GM18517 (cell line): Measurements from ENCODE around the gene GUCD1.
"Not testable (repeated sequence)": the region's sequence is repeated elsewhere in the genome, so short reads cannot be mapped to it uniquely, and the experiment has no call there.

Experiments used
- ATAC-seq: cut with Tn5 transposase; IDR thresholded peaks from one replicate; pipeline ENCODE4 v1.9.1; 2021; ENCODE audit warnings: mild to moderate bottlenecking, moderate library complexity; ENCODE audit not compliant: unreplicated experiment

Gene GUCD1

GRCh38 chr22:24566899-24567511 is 12.1 kb upstream of the GUCD1 start:
- ATAC-seq = no peak

GRCh38 chr22:24565077-24565476 is 10.1 kb upstream of the GUCD1 start:
- no peak for ATAC-seq

GRCh38 chr22:24564376-24565058 is 9.6 kb upstream of the GUCD1 start:
- no peak for ATAC-seq

- ATAC-seq = no peak
Measured at GRCh38 chr22:24563246-24563645, 8.3 kb upstream of the GUCD1 start.

DNA sequence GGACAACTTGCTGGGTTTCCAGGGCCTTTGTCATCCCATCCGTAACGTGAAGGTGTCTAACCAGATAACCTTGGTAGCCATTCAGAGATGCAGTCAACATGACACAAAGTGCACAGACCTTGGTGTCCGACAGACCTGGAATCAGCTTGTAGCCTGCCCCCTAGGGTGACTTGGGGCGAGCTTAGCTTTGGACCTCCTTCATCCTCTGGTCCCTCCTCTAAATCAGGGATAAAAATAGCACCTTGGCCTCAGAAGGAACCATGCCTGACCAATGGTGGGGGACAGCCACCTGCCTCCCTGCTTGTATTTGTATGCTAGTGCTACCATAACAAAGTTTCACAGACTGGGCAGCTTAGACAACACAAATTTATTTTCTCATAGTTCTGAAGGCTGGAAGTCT is 4.5 kb upstream of the GUCD1 start:
- no peak for ATAC-seq

DNA sequence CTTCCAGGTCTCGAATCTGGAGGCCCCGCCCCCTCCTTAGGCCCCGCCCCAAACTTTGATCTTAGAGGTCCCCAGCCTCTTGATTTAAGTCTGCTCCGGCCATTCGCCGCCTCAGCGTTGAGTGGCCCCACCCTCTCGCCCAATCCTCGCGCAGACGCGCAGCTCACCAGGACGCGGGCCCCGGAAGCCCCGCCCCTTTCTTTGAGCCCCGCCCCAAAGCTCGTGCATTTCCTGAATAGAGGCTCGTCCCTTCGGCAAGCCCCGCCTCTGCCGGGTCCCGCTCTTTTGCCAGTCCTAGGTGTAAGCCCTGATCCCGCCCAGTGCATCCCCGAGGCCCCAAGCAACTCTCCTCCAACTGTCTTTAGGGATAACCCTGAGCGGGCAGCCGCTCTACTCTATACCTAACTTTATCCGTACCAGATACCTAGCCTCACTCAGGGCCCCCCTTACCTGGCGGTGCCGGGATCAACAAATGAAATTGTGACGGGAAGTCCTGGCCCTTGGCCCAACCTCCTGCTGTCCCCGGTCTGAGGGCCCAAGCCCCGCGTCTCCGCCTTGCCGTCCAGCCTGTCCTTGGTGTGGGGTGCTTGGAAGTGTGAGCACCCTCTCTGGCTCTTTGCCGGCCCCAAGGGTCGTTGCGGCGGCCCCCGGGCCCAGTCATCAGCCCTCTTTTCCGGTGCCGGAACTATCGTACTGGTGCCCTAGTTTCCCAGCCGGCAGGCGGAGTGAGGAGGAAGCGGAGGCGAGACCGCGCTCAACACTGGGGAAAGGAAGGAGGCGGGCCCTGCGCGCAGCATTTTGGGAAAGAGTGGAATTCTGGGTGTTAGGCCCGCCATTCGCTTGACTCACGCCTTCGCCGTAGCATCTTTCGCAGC is 464 bp upstream of the GUCD1 start, which contains the start of gene SNRPD3:
SNRPD3 (plus strand) TSS at position 835 of the 875 bp plus-strand sequence. CDS start 1,676 bp downstream, outside the sequence.
- peak; percentile 64 for ATAC-seq

DNA sequence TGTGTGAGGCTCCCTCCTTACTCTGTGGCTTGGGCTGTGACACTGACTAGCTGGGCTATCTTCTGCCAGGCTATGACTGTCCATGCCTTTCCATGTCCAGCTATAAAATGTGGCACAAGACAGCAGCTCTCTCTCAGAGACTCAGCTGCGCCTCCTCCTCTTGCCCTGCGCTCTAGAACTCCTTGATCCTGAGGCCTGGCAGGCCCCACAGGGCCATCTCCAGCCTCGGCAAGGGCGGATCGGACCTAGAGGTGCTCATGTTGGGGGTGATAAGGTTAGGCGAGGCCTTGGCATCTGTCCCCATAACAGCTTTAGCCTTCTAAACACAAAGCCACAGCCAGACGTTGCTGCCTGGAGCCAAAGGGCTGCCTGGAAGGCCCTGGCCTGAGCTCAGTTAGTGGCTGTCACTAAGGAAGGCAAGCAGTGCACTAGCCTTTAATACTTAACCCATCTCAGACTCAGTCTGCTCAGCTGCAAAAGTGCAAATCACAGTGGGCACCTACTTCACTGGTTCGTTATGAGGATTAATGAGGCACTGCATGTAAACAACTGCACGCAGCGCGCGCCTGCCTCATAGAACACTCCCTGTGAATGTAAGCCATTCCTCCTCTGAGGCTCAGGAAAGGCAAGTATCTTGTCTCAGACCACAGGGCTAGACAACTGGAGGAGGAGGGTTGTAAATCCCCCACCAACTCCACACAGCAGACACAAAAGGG is 1.2 kb downstream of the GUCD1 start:
- ATAC-seq = no peak

DNA sequence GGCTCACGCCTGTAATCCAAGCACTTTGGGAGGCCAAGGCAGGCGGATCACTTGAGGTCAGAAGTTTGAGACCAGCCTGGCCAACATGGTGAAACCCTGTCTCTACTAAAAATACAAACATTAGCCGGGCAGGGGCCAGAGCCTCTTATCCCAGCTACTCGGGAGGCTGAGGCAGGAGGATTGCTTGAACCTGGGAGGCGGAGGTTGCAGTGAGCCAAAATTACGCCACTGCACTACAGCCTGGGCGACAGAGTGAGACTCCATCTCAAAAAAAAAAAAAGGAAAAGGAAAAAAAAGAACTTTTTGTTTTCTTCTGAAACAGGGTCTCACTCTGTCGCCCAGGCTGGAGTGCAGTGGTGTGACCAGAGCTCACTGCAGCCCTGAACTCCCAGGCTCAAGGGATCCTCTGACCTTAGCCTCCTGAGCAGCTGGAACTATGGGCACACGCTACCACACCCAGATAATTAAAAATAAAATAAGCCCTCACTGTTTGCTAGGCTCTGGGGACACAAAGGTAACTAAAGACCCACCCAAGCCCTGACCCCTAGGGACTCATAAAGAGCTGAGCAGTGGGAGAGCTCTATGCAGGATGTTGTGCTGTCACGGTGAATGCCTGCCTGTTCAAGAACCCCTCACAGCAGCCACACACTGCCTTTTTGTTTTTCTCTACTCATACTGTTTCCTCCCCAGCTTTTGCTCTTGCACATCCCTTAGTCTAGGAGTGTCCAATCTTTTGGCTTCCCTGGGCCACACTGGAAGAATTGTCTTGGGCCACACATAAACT is 2.2 kb downstream of the GUCD1 start:
- ATAC-seq = not testable (repeated sequence)

DNA sequence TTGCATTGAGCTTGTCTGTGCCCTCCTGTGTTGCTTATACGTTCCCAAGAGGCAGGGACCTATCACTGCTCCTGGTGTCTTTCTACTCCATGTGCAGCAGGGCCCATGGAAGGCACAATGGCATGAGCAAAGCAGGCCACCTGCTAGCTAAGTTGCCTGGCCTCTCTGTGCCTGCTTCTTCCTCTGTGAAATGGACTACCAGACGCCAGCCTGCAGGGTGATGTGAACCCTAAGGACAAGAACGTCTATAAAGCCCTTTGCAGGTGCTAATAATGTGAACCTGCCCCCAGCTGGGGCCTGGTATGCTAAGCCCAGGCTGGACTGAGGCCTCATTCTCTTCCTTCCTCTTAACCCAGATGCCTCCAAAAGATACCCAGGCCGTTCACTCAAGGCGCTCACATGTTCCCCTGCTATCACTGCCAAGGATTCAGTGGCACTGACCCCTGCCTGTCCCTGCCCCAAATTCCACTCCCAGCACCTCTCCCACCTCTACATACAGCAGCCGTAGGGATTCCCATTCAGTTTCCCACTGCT is 4.0 kb downstream of the GUCD1 start:
- ATAC-seq = no peak

- no peak for ATAC-seq
Measured at GRCh38 chr22:24550028-24550901, 4.7 kb downstream of the GUCD1 start.

DNA sequence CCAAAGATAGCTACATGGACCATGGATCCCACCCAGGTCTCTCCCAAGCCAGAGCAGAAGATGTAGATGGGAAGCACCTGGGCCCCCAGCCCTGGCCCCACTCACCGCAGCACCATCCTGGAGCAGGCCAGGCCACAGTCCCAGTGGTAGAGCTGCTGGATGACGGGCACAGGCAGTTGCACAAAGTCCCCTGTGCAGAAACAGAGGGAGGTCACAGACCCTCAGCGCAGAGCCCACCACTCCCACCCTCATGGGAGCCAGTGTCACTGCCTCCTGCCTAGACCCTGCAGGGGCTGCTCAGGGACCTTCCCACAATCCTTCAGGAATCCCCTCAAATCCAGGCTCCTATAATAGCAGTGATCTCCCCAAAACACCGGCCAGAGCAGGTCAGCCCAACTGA is 6.1 kb downstream of the GUCD1 start:
- ATAC-seq = no peak

GRCh38 chr22:24543679-24544243 is 11.2 kb downstream of the GUCD1 start:
- no peak for ATAC-seq

GRCh38 chr22:24543185-24543601 is 11.7 kb downstream of the GUCD1 start:
- no peak for ATAC-seq

DNA sequence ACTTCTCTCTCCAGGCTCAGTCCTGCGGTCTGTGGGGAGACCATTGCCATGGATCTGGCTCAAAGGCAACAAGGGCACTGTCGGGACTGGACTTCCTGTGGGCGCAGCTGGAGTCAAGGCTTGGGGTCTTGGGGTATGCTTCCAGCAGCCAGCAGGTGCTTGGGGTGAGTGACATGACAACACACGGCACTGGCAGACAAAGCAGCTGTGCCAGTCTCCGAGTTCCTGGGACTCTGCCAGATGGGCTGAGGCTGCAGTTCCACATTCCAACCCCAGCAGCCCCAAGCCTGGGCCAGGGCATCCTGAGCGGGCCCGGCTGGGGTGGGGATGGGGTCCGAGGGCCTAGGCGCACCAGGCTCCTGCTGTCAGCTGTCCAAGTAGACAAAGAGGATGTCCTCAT is 12.3 kb downstream of the GUCD1 start:
- no peak for ATAC-seq

DNA sequence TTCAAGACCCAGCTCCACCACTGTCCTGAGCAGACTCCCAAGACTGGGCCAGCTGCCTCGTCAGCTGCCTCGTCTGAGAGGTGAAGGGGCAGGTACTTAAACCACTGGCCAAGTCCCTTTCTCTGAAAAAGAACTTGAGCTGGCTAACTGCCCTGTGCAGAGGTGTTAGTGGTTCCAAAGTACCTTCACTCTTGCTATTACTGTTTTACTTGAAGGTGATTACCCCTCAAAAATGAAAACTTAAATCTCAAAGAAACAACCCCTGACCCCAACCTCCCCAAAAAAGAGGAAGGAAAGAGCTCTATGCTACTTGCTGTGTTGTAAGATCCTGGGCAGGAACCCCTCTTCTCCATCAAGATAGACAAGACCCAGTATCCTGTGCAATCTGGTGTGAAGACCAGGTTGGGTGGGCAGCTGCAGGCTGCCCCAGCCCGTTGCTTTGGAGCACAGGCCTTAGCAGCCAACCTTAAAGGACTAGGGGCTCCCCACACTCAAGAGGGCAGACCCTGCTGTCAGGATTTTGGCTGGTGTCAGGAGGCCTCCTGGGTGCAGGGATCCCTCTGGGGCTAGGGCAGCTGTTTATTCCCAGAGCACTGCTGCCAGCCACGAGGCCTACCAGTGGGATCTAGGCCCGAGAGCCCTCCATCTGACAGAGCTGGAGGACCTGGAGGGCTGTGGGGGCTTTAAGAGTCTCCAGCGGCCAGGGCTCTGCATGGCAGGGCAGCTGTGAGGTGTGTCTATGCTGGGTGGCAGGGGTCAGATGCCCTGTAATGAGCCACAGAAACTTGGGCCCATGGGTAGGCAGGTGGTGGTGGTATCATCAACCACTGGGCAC is 13.0 kb downstream of the GUCD1 start:
- no peak for ATAC-seq

DNA sequence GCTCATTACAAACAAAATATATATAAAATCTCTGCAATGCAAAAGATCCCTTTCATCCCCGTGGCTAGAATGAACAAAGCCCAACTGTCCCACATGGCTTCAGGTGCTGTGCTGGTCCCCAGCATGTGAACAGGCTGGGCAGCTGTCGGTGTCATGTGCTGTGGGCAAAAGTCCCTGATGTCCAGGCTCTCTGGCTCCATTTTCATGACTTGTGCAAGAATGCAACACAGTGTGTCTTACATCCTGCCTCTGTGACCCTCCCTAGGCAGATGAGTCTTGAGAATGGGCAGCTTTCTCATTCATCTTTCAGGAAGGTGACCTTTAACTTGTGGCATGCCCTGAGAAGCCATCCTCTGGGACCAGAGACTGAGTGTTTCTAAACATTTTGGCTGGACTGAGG is 14.5 kb downstream of the GUCD1 start:
- ATAC-seq = no peak

- no peak for ATAC-seq
Measured at GRCh38 chr22:24536089-24536488, 18.8 kb downstream of the GUCD1 start.

DNA sequence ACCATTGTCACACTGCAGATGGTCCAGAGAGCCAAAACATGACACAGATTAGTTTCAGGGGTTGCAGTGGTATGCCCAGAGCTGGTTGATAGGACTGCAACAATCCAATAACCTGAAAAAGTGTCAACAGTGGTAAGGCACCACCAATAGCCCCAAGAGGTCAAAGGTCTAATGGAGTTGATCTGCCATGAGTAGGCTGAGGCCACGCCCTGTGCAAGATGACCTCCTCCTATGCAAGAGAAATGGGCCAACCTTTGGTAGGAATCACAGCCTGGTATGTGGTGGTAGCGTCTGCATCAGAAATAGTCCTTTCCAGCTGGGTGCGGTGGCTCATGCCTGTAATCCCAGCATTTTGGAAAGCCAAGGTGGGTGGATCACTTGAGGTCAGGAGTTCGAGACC is 19.6 kb downstream of the GUCD1 start:
- ATAC-seq = no peak
